Fibroblast of the conjunctiva (primary cell): ENCODE measurements around the gene CLNS1A.
"Not testable (repeated sequence)": the region's sequence is repeated elsewhere in the genome, so short reads cannot be mapped to it uniquely, and the experiment has no call there.

Experiments
- DNase-seq: peaks from one replicate; pipeline ENCODE4 v3.0.0-alpha.2; 2010; ENCODE audit warnings: low read depth

CLNS1A gene

DNA sequence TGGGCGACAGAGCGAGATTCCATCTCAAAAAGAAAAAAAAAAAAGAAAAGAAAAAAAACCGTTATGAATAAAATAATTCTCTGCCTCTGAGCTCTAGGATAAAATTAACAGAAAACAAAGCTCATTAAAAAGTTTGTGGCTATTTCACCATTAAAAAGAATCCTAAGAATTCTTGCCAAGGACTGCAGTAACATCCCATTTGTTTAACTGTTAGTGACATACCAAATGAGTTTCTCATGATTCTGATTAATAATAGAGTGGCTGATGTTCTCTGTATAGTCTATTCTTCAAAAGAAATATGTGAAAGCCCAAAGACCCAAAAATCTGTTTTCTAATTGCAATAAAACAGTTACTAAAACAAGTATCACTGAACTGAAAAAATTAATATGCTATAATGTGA, 19.7 kb downstream of the CLNS1A start:
- DNase-seq: no peak

DNA sequence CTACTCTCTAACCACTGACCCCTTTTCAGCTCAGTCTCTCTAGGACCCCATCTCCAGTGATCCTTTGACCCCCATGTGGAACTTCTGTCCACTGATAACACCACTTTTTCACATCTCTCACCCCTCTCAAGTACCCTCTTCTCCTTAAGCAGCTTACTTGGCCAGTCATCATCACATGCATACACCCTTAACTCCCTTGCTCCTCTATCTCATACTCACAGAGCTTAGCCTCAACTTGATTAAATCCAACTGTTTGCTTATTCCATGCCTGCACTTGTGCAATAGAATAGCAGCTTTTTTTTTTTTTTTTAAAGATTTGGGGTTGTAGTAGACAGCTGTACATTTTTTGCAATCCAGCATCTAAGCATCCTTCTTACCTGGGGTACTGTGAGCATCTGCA, 25.7 kb downstream of the CLNS1A start:
- DNase-seq: no peak

GRCh38 chr11:77609234-77609633, 28.4 kb downstream of the CLNS1A start:
- DNase-seq: no peak

- no peak for DNase-seq
These were observed 33.3 kb downstream of the CLNS1A start for GRCh38 chr11:77604281-77604680.

- DNase-seq: peak; percentile 70
These were observed 35.1 kb downstream of the CLNS1A start for GRCh38 chr11:77602381-77603088.

GRCh38 chr11:77598195-77598594, 39.4 kb downstream of the CLNS1A start:
- no peak for DNase-seq

- peak; percentile 85 for DNase-seq
These were observed 41.0 kb downstream of the CLNS1A start for GRCh38 chr11:77596626-77597025.

GRCh38 chr11:77593883-77594282, 43.7 kb downstream of the CLNS1A start:
- no peak for DNase-seq

DNA sequence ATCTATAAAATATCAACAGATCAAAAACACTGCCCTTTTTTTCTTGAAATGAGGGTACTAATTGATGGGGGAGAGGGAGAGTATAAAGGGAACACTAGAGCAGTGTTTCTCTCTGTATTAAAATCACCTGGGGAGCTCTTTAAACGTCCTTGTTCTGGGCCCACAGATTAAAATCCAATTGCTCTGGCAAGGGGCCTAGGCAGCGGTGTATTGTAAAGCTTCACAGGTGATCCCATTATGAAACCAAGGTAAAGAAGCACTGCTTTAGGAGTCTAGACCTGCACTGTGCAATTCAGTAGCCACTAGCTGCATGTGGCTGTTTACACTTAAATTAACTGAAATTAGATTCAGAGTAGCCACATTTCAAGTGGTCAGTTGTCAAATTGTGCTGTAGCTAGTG, 44.9 kb downstream of the CLNS1A start:
- no peak for DNase-seq

- no peak for DNase-seq
These were observed 47.3 kb downstream of the CLNS1A start for GRCh38 chr11:77590194-77590782.

DNA sequence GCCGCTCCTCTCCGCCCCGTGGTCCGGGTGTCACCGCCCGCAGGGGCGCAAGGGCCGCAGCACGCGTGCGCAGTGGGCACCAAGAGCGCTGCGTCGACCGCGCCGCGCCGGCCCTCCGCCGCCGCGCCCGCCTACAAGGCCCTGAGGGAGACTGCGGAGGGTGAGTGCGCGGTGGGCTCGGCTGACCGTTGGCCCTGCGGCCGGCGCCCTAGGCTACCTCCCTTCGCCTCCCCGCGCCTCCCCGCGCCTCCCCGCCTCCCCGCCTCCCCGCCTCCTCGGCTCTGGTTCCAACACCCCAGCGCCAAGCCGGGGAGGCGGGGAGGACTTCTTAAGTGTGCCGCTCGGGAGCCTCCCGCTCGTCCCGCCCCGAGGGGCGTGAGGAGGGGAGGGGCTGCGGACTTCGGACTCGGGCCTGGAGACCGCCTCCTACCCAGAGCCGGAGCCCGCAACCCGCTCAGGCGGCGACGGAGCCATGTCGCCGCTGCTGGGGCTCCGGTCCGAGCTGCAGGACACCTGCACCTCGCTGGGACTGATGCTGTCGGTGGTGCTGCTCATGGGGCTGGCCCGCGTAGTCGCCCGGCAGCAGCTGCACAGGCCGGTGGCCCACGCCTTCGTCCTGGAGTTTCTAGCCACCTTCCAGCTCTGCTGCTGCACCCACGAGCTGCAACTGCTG, 47.9 kb downstream of the CLNS1A start, which contains the start of gene AQP11:
Gene AQP11 (plus strand): TSS at position 433 of the 673 bp plus-strand sequence. CDS start 40 bp downstream, at position 473.
- DNase-seq: peak; percentile 69

DNA sequence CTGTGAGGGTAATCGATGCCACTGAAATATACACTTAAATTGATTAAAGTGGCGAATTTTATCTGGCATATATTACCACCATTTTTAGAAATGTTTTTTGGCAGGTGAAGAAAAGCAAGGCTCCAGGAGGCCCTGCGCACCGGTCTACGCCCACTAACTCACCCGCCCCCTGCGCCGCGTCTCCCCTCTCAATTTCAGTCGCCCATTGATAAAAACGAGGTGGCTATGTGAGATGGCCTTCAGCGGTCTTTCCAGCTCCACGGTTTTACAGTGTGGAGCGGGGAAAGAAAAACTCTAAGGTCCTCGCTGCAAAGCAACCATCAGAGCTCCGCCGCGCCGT, 48.4 kb downstream of the CLNS1A start:
- no peak for DNase-seq

- no peak for DNase-seq
These were observed 56.8 kb downstream of the CLNS1A start for GRCh38 chr11:77580712-77581337.

GRCh38 chr11:77575428-77575827, 62.2 kb downstream of the CLNS1A start:
- DNase-seq: not testable (repeated sequence)

DNA sequence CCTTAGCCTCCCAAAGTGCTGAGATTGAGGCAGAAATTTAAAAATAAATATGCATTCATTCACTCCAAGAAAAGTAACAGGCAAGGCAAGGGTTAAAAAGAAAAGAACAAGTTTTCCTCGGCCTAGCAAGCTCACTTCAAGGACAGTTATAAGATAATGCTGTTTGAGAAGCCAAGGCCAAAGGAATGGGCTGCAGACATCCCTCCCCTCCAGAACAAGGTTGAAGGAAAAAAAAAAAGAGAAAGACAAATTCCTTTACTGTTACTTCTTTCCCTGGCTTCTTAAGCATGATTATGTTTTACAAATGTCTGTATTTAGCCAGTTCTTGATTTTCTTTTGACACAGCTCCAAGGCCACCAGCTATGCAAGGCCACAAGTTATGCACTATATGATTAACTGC, 66.7 kb downstream of the CLNS1A start:
- DNase-seq: not testable (repeated sequence)

DNA sequence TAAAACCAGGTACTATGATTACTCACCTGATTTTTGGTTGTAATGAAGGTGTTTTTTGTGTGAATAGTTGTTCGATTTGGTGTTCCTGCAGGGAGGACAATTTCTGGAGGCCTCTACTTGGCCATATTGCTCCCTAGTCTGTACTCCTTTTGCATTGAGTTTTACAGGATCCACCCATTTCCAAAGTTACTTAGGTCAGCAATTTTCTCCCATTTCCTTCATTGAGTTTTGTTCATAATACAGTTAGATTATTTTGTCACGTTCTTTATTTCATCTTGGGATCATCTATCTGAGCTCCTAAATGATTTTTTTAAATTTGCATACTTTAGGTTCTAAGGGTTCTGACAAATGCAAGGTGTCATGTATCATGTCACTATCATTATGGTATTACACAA, 67.9 kb downstream of the CLNS1A start:
- no peak for DNase-seq

DNA sequence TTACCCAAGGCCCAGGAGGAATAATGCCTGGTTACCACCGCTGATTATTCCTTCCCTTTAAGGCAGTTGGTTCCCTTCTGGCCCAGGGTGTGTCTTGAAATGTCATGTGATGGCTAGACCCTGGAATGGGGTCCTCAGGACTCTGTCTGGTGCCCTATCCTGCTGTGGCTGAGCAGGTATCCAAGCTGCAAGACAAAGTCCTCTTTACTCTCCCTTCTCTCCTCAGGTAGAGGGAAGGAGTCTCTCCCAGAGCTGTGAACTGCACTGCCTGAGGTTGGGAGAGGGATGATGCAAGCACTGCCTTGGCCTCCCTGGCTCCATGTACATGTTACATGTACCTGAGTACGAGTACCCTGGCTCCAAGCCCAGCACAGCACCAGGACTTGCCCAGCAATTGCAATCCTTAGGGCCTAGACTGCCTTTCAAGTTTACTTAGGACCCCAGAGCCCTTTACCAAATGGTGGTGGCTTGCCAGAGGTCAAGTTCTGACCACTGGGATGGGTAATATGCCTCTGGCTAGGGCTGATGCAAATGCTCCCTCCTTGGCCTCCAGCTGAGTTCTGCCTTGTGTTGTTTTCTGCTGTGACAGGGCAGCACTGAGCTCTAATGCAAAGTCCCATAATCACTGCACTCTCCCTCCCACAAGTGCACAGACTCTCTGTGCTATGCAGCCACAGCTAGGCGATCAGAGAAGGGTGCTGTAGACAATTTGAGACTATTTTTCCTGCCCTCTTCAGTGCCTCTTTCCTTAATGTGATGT, 68.5 kb downstream of the CLNS1A start:
- DNase-seq: no peak

GRCh38 chr11:77568306-77568705, 69.3 kb downstream of the CLNS1A start:
- no peak for DNase-seq
